PC-9 (cell line): ENCODE results near the gene SLC35F4.

Experiments used
- EZH2 ChIP-seq: fragments of 200-600 bp; sonication (generic); IDR thresholded peaks from 2 replicates; pipeline ENCODE4 v1.8.0; 2017; ENCODE audit warnings: antibody characterized with exemption, low read depth
- TF ChIP-seq, protein P1 (sequence below): fragments of 200-600 bp; sonication (generic); conservative IDR thresholded peaks from 2 replicates; pipeline ENCODE4 v1.6.1; 2017; ENCODE audit warnings: mixed run types, antibody characterized with exemption, mild to moderate bottlenecking, moderate library complexity

DNA sequence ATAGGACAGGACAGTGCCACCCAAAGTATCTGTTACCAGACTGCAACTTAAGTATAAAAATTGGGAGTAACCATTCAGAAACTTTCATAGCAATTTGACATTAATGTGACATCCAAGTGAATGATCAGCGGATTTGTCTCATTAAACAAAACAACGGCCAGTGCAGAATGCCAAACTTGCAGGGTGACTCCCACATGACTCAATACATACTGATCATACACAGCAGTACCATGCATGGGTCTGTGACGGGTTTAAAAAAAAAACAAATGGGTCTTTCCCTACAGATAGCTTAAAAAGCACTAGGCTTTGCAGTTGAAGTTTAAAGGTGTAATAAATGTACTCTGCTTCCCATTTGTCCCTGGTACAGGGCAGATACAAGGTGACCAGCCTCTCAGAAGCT lies 116.6 kb downstream of the SLC35F4 start:
- TF ChIP-seq, protein P1, sequence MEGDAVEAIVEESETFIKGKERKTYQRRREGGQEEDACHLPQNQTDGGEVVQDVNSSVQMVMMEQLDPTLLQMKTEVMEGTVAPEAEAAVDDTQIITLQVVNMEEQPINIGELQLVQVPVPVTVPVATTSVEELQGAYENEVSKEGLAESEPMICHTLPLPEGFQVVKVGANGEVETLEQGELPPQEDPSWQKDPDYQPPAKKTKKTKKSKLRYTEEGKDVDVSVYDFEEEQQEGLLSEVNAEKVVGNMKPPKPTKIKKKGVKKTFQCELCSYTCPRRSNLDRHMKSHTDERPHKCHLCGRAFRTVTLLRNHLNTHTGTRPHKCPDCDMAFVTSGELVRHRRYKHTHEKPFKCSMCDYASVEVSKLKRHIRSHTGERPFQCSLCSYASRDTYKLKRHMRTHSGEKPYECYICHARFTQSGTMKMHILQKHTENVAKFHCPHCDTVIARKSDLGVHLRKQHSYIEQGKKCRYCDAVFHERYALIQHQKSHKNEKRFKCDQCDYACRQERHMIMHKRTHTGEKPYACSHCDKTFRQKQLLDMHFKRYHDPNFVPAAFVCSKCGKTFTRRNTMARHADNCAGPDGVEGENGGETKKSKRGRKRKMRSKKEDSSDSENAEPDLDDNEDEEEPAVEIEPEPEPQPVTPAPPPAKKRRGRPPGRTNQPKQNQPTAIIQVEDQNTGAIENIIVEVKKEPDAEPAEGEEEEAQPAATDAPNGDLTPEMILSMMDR, result no peak
- no peak for TF ChIP-seq EZH2
